PFSK-1 (cell line): Measurements from ENCODE around the gene HMX1.

Source experiments
- FOXP2 ChIP-seq: optimal IDR thresholded peaks from 2 replicates; pipeline ENCODE3; 2011; ENCODE audit warnings: borderline replicate concordance, control low read depth, inconsistent platforms; ENCODE audit not compliant: insufficient read depth; ENCODE audit errors: extremely low read length, extremely low read depth
- POLR2AphosphoS5 ChIP-seq: IDR thresholded peaks from 2 replicates; pipeline ENCODE4 v1.6.1; 2012; ENCODE audit warnings: low read depth, mild to moderate bottlenecking, control low read depth, low read length, moderate library complexity
- SIN3A ChIP-seq: IDR thresholded peaks from 2 replicates; pipeline ENCODE4 v1.6.1; 2012; ENCODE audit warnings: mild to moderate bottlenecking, low read length, moderate library complexity, borderline replicate concordance; ENCODE audit not compliant: insufficient read depth
- TAF1 ChIP-seq: IDR thresholded peaks from 2 replicates; pipeline ENCODE4 v1.6.1; 2012; ENCODE audit warnings: low read length, control low read depth, borderline replicate concordance; ENCODE audit not compliant: insufficient read depth
- TF ChIP-seq, protein P1 (sequence below), 2 experiments: IDR thresholded peaks; 2 replicates each; pipeline versions ENCODE4 v1.6.1 to v1.8.0; 2011 to 2012; ENCODE audit warnings: low read depth in 2 of 2, low read length in 2 of 2, control low read depth in 1 of 2, inconsistent platforms in 1 of 2, mild to moderate bottlenecking in 1 of 2, moderate library complexity in 1 of 2; ENCODE audit not compliant: insufficient read depth in 1 of 2

The HMX1 gene

DNA sequence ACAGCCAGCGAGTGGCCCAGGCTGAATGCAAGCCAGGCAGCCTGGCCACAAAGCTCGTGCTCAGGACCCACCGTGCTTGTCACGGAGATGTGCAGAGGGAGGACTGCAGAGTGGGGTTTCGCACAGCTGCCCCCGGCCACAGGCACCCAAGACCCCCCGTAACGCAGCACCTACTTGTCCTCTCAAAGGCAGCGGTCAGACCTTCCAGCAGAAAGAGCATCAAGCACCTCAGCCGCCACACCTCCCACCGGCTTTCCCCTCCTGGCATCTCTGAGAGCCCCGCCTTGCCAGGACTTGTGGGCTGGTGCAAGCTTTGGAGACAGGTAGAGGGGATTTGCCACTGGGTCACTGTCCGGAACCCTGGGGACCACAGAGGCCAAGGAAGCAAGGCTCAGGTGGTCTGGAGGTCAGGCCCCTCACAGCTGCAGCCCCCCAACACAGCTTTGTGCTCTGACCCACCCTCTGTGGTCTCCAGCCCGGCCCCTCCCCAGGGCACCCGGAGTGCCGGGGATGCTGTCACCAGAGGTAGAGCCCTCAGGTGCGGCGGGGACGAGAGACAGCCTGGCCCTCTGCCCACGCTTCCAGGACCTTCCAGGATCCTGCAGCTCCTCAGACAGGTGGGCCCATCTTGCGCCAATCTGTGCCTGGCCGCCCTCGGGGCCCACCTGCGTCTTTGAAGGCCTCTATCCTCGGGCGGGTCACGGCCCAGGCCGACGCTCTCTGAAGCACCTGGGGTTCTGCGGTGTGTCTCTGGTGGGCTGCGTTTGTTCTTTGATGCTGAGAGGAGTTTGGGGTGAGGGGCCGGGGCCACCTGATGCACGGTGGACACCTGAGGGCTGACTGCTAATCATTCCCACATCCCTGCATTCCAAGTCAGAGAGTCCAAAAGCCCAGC lies 34.4 kb upstream of the HMX1 start:
- TF ChIP-seq FOXP2 (no peak), POLR2AphosphoS5 (no peak), TAF1 (no peak), SIN3A (no peak)
- TF ChIP-seq, protein P1, sequence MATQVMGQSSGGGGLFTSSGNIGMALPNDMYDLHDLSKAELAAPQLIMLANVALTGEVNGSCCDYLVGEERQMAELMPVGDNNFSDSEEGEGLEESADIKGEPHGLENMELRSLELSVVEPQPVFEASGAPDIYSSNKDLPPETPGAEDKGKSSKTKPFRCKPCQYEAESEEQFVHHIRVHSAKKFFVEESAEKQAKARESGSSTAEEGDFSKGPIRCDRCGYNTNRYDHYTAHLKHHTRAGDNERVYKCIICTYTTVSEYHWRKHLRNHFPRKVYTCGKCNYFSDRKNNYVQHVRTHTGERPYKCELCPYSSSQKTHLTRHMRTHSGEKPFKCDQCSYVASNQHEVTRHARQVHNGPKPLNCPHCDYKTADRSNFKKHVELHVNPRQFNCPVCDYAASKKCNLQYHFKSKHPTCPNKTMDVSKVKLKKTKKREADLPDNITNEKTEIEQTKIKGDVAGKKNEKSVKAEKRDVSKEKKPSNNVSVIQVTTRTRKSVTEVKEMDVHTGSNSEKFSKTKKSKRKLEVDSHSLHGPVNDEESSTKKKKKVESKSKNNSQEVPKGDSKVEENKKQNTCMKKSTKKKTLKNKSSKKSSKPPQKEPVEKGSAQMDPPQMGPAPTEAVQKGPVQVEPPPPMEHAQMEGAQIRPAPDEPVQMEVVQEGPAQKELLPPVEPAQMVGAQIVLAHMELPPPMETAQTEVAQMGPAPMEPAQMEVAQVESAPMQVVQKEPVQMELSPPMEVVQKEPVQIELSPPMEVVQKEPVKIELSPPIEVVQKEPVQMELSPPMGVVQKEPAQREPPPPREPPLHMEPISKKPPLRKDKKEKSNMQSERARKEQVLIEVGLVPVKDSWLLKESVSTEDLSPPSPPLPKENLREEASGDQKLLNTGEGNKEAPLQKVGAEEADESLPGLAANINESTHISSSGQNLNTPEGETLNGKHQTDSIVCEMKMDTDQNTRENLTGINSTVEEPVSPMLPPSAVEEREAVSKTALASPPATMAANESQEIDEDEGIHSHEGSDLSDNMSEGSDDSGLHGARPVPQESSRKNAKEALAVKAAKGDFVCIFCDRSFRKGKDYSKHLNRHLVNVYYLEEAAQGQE (IDR thresholded peaks at IDR 0.05; ENCODE audit: insufficient read depth in 1 of 2, low read depth in 2 of 2, low read length in 2 of 2), result no peak

DNA sequence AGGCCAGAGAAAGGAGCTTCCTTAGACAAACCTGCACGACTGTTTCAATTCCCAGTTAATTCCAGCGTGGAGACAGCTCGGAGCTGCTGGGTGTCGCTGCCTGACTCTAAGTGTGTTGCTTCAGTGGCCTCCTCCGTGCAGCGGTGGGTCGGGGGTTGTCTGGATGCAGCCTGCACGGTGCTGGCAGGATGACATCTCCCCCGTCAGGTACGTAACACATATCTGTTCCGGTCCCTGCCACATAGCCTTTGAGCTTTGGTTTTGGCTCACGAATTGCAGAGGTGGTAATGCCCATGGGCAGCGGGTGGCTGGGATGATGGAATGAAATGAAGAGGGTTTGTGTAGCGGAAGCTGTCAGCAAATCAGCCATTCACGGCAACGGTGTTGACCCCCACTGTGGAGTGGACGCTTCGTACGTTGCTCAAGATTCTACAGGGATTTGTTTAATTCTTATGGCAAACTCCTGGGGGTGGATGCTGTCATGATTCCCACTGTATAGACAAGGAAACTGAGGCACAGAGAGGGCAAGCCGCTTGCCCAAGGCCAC lies 33.7 kb upstream of the HMX1 start:
- no peak for TF ChIP-seq SIN3A
- no peak for TF ChIP-seq FOXP2
- TF ChIP-seq, protein P1 (IDR thresholded peaks at IDR 0.05; ENCODE audit: insufficient read depth in 1 of 2, low read depth in 2 of 2, low read length in 2 of 2), result no peak
- no peak for TF ChIP-seq TAF1
- TF ChIP-seq POLR2AphosphoS5, result no peak

DNA sequence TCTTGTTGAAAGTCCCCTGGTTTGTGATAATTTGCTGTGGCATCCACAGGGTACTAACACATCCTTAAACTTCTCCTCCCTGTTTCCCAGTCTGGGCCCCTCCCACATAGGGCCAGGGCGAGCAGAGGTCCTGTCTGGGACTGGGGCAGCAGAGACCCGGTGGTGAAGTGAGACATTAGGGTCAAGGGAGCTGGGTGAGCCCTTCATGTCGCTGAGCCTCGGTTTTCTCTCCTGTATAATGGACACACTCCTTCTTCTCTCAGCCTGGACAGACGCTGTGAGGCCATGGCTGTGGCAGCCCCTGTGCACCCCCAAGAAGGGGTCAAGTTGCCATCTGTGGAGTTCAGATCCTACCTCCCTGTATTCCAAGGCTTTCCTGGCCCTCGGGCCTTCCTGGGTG lies 33.0 kb upstream of the HMX1 start:
- TF ChIP-seq FOXP2 (no peak), POLR2AphosphoS5 (no peak), SIN3A (no peak), TAF1 (no peak)
- TF ChIP-seq, protein P1 (IDR thresholded peaks at IDR 0.05; ENCODE audit: insufficient read depth in 1 of 2, low read depth in 2 of 2, low read length in 2 of 2), result no peak

DNA sequence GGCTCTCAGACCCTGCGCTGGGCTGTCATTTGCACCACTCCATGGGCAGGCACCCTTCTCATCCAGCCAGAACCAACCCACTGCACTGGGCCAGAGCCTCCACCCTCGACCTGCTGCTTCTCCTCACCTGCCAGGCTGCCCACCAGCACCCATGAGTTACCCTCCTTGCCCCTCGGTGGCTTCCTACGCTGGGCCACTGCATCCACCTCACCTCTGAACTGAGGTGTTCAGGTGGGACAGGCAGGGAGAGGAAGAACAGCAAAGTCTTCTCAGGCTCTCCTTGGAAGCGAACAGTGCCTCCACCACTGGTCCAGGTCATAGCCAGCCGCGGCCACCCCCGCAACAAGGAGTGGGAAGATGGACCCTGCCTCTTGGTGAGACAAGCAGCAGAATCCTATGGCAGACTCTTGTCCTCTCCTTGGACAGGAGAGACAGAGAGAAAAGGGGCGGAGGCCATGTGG lies 32.4 kb upstream of the HMX1 start:
- TF ChIP-seq FOXP2 (no peak), TAF1 (no peak), SIN3A (no peak), POLR2AphosphoS5 (no peak)
- TF ChIP-seq, protein P1 (IDR thresholded peaks at IDR 0.05; ENCODE audit: insufficient read depth in 1 of 2, low read depth in 2 of 2, low read length in 2 of 2), result no peak
